HG03457 (cell line): Measurements from ENCODE around the gene HTRA1.

ENCODE experiments used
- ATAC-seq: cut with Tn5 transposase; IDR thresholded peaks from one replicate; pipeline ENCODE4 v1.9.1; 2021; ENCODE audit warnings: moderate number of reproducible peaks; ENCODE audit not compliant: unreplicated experiment

The HTRA1 gene

DNA sequence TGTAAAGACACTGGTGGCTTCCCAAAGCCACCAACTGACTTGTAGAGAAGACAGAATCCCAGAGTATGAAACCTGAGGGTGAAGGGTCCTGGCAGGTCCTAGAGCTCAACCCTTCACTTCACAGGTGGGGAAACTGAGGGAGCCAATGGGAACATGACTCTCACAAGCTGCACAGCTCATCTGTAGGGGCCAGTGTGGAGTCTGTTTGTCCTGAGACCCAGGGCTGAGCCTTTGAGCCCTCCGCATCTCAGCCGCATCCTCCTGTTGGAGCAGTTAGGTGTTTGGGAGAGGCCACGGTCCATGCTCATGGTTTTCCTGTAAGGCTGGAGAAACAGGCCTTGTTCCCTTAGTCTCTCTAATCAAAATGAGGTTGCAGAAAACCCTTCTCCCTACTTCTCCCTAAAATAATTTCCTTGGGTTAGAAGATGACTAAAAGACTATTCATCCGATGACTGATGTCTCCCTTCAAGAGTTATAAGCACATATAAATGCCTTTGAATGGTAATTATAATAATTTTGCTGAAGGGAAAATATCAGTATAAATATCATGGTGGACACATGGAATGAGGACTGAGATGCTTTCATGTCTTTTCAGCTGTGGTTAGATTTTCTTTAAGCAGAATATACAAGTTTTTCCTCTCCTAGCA, 10.3 kb downstream of the HTRA1 start:
- no peak for ATAC-seq

DNA sequence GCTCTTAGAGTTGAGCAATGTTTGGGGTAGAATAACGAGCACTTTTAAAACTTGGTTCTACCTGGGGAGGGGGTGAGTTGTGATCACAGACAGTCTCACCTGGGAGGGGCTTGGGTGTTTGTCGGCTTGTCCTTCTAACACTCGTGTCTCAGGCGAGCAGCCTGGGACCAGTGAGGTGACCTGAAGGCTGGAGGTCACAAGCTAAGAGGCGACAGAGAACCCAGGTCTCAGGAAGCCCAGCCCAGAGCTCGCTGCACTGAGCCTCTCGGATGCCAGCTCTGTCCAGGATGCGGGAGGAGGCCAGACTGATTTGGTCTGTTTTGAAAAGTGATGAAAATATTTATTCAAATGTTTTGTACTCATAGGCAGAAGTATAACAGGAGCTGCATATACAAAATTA, 11.8 kb downstream of the HTRA1 start:
- ATAC-seq = no peak

DNA sequence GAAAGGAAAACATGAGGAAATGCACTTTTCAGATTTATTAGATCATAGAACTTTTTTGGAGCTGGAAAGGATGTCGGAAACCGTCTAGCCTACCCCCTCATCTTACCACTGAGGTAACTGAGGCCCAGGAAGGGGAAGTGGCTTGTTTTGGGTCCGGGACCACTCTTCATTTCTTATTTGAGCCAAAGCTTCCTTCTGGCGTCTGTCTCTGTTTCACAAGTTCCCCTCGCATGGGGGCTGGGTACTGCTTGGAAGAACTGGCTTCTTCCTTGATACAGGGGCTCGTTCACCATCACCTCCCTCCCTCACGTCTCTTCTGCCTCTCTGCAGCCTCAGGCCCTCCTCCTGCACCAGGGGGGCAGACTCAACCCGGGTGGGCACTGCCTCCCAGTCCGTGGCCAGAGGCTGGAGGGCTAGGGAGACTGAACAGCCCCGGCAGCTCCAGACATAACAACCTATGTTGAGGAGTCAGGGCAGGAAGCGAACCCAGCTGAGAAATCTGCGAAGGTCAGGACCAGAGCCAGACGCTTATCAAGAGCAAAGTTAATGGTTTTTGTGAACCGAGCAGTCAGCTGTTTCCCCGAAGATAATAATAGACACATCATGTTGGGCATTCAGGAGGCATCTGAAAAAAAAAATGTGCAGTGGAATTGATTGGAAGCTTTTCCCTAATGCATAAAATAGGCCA, 12.9 kb downstream of the HTRA1 start:
- no peak for ATAC-seq

DNA sequence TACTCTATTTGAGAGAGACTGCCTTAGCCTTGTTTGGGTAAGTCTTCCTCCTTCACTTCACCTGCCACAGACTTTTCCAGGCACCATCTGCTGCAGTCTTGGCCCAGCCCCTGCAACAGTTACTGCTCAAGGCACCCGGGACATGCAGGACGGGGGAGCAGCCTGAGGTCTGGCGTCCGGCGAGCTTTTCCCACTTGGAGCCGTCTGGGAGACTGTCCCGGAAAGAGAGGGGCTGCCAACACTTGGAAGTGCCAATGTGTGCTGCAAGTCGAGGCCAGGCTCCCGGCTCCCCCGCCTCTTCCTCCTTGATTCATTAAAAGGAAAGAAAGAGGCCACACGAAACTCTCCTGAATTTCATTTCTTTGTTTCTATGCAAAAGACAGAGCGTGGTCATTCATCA, 13.7 kb downstream of the HTRA1 start:
- ATAC-seq = no peak

DNA sequence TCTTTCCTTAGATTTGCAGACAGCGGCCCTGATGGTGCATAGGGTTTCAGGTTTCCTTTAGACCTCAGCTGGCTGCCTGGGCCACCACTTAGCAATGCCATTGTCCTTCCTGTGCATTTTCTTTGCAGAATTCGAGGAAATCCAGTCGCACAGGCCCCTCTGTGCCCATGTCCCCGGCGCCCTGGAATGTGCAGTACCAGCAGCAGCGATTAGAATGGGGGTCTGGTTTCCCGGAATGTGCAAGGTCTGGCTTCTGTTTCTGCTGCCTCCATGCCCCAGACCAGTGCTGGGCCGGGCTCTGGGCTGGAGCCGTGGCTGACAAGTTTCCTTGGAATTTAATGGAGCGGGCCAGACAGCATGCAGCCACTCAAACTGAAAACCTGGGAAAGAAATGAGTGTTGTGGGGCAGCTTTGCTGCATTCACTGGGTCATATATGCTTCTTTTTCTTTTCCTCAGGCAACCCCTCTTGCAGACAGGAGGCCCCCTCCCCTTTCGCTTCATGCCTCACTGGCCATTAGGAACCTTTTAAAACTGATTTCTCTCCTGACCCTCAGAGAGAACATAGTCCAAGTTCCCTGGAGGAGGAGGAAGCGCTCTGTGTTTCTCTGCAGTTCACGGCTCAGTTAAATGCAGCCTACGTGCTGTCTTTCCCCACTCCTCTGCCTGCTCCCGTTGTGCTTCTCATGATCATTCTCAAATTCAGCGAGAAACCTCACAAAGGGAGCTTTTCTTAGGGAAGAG, 14.4 kb downstream of the HTRA1 start:
- no peak for ATAC-seq

DNA sequence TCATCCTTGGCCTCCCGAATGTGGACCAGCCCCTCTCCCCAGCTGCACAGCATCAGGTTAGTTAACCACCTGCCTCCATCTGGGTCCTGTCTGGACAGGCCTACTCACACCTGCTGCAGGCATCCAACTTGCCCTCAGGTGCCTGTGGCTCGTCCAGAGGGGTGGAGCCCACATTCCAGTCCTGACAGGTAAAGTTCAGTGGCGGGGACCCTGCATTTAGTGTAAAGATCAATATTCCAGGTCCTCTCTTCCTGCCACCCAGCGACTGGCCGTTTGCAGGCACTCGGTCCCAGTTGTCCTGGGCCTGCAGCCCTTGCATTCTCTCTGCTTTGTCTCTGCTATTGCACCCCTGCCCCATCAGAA, 15.0 kb downstream of the HTRA1 start:
- no peak for ATAC-seq

DNA sequence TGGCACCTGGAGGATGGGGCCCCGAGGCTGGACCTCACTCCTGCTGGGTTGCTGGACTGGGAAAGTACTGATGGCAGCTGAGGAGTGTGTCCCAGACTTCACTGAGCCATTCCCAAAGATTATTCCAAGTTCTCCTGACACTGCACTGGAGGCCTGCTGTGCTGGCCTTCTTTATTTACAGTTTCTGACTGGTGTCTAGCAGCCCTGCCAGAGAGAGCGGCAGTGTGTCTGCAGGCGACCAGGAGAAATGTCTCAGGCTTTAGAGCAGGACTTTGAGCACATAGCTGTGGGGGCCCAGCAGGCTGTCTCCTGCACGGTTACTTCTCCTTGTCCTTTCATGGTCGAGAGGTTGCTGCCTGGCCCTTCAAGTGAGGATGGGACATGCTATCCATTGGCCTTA, 16.1 kb downstream of the HTRA1 start:
- no peak for ATAC-seq

DNA sequence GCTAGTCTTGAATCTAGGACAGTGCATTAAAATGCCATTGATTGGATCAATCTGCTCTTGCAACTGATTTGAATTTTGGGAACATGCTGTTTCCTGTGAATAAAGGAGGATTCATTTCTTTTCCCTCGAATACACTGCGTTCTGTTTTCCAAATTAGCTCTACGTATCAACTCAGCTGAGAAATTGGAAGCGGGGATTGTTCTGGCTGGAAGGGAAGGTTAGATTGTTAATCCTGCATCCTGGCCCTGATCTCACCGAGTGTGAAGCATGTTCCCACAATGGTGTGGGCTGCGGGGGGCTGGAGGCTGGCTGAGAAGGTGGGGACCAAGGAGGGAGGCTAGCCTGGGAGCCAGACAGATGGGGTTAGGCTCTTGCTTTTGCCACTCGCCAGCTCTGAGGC, 17.6 kb downstream of the HTRA1 start:
- no peak for ATAC-seq

DNA sequence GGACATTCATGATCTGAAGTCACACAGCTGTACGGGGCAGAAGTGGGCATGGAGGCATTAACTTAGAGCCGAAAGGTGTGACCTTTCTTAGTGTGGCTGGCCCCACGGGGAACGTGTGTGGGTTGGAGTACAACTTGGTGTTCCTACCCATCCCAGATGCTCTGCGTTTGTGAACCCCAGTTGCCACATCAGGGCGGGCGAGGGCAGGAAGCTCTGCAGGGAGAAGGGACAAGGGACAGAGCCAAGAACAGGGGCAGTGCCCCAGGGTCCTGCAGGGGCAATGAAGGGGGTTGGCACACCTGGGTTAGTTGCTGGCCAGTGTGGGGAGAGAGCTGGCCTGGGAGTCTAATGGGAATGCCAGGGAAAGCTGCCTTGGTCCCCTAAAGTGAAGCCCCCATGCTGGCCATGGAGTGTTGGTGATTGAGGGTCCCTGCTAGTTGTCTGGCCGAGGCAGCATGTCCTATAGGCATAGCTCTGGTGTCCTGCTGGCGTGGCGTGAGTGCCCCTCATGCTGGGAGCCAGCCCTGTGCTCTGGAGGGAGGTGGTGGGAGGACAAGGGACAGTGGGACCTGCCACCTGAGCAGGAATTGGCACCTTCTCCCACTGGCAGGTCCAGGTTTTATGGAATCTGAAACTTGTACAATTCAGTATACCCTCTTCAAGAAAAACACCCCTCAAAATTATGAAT, 18.9 kb downstream of the HTRA1 start:
- no peak for ATAC-seq

DNA sequence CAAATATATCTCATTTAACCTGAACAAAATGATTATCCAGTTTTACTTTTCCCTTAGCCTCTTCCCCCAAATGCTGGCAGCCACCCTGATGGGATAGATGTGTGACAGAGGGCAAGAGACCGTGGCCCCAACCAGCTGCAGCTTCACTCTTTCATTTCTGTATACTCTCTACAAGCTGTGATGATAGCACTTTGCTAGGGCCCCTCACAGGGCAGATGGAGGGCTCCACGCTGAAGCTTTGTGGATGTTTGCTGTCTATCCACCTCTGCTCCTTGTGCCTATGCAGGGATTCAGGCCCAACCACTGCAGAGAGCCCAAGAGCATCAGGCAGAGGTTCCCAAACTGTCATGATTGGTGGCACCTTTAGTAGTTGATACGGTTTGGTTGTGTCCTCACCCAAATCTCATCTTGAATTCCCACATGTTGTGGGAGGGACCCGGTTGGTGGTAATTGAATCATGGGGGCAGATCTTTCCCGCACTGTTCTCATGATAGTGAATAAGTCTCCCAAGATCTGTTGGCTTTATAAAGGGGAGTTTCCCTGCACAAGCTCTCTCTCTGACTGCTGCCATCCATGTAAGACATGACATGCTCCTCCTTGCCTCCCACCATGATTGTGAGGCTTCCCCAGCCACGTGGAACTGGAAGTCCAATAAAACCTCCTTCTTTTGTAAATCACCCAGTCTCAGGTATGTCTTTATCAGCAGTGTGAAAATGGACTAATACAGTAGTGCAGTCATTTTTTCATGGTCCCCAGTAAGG, 20.1 kb downstream of the HTRA1 start:
- no peak for ATAC-seq

DNA sequence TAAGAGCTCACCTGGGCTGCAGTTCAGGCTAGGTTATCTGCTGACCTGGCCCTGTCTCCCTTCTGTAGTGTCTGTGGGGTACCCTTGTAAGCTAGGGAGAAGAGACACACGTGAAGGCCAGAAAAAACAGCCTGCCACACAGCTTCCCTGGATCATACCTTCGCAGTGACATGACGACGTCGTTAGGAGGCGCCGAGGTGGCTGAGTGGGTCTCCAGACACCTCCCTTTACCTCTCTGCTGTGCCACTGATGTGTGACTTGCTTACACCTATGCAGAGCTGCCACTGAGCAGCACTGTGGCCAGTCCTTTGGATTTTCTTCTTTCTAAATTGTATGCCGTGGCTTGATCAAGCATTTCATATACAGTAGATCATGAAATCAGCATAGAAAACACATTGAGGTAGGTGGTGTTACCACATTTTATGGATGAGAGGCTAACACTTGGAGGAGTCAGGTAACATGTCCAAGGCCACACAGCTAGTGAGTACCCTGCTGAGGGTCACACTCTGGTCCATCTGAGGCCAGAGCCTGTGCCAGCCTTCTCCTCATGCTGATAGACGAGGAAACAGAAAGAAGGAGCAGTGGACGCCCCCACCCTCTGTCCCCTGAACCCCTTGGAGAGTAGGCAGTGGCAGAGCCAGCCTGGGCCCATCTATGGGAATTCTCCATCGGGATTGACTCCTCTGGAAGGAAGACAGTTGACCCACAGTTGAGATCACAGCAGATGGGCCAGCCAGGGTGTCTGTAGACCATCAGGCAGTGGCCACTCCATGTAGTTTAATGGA, 23.1 kb downstream of the HTRA1 start:
- no peak for ATAC-seq

DNA sequence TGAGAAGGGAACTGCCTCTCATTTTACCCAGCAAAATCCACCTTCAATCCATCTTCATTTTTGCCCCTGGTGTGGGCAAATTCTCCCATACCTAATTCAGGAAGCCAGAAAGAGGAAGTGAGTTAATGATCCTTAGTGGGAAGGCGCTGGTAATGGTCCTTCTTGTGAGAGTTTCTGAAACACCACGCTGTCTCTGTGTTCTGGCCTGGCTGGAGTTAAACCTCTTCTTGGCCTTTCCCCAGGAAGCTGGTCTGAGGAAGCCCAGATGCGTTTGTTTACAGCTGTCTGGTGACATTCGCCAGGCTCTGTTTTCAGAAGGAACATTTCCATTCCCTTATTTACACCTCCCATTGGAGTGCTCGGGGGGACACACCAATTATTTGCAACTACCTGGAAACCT, 24.3 kb downstream of the HTRA1 start:
- no peak for ATAC-seq

DNA sequence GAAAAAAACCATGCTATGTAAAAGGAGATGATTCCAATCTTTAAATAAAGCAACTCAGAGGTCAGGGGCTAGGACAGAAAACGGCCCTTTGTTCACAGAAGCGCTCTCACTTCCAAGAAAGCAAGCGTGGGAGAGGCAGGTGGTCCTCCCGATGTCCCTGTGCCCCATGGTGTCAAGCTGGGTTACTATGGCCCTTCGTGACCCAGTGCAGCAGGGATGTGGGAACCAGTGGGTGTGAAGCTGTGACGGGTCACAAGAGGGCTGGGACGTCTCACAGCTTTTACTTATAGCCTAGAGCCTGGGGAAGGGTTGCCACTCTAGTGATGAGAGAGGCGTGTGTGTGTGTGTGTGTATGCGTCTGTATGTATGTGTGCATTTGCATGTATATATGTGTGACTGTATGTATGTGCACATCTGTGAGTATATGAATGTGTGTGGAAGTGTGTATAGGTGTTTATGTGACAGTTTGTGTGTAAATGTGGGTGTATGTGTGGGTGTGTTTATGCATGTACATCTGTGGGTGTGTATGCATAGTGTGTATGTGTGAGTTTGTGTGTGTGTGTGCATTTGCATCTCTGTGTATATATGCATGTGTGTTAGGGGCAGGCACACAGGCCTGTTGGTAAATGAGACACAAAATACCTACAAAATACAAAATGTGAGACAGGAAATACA, 25.2 kb downstream of the HTRA1 start:
- no peak for ATAC-seq

DNA sequence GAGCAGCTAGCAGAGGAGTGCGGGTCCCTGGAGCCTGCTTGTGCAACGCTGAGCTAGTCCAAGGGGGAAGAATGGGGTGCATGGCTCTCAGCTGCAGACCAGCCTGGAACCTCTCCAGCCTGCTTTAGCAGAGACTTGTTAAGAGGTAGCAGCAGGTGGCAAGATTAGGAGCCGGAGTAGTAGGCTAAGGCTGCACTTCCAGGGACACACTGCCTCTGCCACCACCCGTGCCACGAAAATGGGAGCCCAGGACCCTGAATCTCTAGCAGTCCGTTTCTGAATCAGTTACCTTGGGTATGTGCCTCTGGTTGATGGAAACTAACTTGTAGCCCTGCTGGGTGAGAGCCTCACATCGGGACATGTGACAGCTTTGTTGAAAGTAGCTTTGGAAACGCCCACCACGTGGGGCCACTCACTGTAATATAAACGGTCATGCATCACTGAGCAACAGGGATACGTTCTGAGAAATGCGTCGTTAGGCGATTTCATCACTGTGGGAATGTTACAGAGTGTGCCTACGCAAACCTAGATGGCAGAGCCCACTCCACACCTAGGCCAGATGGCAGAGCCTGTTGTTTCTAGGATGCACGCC, 25.9 kb downstream of the HTRA1 start:
- ATAC-seq = no peak

DNA sequence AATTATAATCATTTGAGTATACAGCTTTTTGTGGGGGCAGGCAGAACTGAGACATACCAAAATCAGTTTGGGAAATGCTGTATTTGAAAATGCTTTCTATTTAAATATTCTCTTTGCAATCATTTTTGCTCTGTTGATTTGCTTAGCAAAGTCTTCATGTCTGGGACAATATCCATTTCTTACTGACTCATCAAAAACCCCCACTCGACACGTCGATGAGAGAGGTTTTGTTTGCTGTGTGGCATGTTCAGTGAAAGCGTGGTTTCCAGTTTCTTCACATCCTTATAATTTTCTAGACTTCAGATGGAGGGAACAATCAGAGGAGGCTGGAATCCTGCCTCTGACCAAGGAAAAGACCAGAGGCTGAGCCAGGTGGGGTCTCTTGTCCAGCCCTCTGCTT, 28.9 kb downstream of the HTRA1 start:
- no peak for ATAC-seq

DNA sequence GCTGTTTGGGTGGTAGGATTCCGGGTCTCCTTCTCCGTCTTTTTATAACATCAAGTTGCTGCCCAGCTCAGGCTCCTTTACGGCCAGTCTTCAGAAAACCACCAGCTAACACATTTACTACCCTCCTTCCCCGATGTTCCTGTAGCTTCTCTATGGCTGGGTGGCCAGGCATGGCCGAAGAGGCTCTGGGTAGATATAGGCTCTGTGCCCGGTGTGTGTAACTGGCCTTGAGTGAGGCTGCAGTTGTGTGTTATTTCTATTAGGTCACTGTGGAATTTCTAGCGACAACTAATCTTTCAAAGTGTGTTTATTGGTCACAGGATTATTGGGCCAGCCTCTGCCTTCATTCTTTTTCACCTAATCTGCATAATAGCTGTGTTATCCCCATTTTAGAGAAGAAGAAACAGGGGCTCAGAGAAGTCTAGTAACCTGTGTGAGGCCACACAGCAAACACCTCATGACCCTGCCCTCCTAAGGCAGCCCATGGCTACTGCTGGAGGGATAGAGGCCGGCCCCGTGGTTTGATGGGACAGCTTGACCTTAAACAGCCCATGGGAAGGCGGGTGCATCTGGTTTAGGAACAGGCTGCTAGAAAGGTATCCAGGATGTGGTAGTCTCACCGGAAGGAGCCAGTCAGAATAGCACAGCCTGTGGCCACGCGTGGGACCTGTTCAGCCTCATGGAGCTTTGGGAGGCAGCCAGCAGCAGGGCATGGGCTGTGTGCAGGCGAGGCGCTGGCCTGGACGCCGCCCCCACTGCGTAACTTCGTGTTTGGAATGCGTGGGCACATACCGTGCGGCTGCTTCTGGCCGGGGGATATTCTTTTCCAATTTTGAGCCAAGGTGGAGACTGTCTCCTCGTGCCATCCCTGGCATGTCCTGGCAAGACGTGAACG, 29.7 kb downstream of the HTRA1 start:
- ATAC-seq = no peak

DNA sequence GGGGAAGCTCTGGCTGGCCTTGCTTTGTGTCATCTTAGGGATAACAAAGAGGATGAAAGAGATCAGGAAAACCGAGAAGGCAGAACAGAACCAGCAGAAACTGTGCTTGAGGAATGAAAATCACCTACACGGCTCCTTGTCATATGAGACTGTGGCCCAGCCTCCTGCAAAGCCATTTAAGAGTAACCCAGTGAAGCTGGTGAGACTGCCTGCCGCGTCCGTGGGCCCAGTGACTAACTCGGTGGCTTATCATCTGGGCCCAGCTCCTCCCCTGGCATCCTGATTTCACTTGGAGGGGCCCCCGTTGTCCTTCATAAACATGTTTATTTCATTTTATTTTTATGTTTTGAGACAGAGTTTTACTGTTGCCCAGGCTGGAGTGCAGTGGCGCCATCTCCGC, 30.7 kb downstream of the HTRA1 start:
- ATAC-seq = no peak

DNA sequence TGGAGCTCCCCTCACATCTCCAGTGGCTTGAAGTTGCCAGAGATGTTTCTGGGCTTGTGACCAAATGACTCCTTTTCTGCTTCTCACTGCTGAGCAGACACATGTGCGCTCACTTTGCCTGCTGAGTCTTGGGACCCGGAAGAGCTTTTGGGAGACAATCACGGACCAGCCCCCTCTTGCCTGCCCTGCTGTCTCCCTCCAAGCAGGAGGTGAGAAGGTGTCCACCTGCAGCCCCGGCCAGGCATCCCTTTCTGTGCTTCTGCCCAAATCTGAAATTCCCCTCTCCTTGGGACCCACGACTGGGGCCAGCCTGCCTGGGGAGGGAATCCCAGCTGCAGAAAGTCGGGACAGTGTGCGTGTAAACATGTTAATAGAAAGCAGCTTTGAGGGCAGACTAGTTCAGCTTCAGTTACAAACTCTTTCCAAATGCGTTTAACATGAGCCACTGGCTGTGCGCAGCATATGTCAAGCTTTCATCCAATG, 31.7 kb downstream of the HTRA1 start:
- ATAC-seq = no peak
